Adrenal gland (tissue), 5 donors: ENCODE data around the gene GALNT10.

Experiments used
- CTCF ChIP-seq, 6 experiments: fragments of 450-650 bp in 4 of 6; fragments of 200-600 bp in 2 of 6; sonication (generic) in 1 of 6; IDR thresholded peaks; 1 replicate in 5 of 6; 2 replicates in 1 of 6; pipeline versions ENCODE4 v1.5.1 to v1.8.0; 2016 to 2021; ENCODE audit warnings: antibody characterized with exemption in 6 of 6, mild to moderate bottlenecking in 2 of 6, moderate library complexity in 1 of 6
- POLR2A ChIP-seq, 2 donors: fragments of 450-650 bp; IDR thresholded peaks; one replicate each; pipeline ENCODE4 v1.6.1; 2017; ENCODE audit warnings: antibody characterized with exemption in 2 of 2, mild to moderate bottlenecking in 2 of 2, moderate library complexity in 1 of 2
- donor health status: DM: no; HTN: no; CAD: no.

- TF ChIP-seq POLR2A (IDR thresholded peaks at IDR 0.05) (peak in 1 of 2 donors; percentile 31), CTCF (IDR thresholded peaks at IDR 0.05) (no peak)
Measured at GRCh38 chr5:154446195-154447088, 255.9 kb downstream of the GALNT10 start.
